ENCODE results near the gene FAM219B. TPM values are rescaled to one million over a fixed set of nuclear protein-coding genes. Genes with fewer than 3 reads are reported as not detected.

Gene FAM219B
- total RNA-seq, 4 donors from 2014 or later: 62.8 to 428 (median 68.7) TPM

DNA sequence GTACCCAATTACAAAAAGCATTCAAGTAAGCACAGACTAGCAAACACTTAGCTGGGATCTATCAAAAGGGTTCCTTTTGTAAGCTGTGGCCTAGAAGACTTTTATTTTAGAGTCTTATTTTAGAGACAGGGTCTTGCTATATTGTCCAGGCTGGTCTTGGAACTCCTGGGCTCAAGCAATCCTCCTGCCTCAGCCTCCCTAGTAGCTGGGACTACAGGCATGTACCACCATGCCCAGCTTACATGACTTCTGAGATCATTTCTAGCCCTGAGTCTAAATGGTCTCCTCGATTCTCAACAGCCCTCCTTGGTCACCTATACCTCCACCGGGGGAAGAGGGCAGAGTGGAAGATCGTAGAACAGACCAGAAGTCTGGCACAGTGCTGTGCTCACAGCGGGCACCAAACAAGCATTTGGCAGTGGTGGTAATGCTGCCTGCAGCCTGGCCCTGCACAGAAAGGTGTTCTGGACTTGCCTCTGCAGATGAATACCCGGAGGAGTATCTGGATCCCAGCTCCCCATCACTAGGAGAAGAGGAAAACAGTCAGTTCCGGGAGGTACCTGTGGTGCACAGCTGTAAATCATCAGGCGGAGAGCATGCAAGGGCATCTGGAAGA is 2.4 kb downstream of the FAM219B start:
- WGBS, 2 donors (ENCODE audit: low coverage in 1 of 2): 87% methylated on average over 7 of the region's 7 CpGs; no CpG with 5 or more reads in 1 of the 2 donors
- Histone ChIP-seq H3K4me3 (no peak overlapping the region), H3K27me3 (no peaks in the 10 kb centered on the region), H3K9me3 (no peaks in the 10 kb centered on the region), H3K27ac (no peak overlapping the region), H3K4me1 (peaks cover 14 to 38% (median 27%) of the 10 kb centered on the region in 4 donors), H3K36me3 (peaks cover 0 to 20% (median 4%) of the 10 kb centered on the region in 4 donors)
- in situ Hi-C loops (cut with MboI; ENCODE audit: low pct_ligation_motif_present in 1 of 4, low pct_unique_long_range_greater_than_20kb in 1 of 4, low sequenced_read_pairs in 3 of 4): loop anchor here in 1 of 4 donors (10.0 kb wide), 1 partner anchor 69 kb away; no protein-coding TSS in a partner anchor
- intact Hi-C loops (cut with DNase I; ENCODE audit: low total_unique reads): no loop called here
- no peak for DNase-seq
- TF ChIP-seq EP300 (IDR thresholded peaks at IDR 0.05; ENCODE audit: low read depth) (no peak), POLR2AphosphoS5 (IDR thresholded peaks at IDR 0.05) (no peak), POLR2A (IDR thresholded peaks at IDR 0.05) (no peak)
- TF ChIP-seq, protein P1, sequence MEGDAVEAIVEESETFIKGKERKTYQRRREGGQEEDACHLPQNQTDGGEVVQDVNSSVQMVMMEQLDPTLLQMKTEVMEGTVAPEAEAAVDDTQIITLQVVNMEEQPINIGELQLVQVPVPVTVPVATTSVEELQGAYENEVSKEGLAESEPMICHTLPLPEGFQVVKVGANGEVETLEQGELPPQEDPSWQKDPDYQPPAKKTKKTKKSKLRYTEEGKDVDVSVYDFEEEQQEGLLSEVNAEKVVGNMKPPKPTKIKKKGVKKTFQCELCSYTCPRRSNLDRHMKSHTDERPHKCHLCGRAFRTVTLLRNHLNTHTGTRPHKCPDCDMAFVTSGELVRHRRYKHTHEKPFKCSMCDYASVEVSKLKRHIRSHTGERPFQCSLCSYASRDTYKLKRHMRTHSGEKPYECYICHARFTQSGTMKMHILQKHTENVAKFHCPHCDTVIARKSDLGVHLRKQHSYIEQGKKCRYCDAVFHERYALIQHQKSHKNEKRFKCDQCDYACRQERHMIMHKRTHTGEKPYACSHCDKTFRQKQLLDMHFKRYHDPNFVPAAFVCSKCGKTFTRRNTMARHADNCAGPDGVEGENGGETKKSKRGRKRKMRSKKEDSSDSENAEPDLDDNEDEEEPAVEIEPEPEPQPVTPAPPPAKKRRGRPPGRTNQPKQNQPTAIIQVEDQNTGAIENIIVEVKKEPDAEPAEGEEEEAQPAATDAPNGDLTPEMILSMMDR (IDR thresholded peaks at IDR 0.05): no peak

DNA sequence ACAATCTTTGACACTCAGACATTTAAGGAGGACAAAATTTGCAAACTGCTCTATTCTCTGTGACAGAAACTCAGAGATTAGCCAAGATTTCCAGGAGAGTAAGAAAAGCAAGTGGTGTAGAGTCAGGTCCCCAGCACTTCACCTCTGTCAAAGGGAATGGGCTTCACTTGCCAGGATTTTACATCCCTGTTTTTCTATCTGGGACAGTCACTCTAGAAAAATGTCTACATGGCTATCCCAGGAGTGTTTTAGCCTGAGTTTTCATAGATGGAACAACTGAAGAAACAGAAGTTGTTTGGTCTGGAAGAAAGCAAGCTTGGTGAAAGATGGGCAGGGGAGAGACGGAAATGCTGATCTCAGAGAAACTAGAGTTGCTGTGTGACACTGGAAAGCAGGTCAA is 3.0 kb downstream of the FAM219B start:
- no peak overlapping the region for H3K27ac ChIP-seq
- H3K9me3 ChIP-seq: no peaks in the 10 kb centered on the region
- TF ChIP-seq, protein P1 (IDR thresholded peaks at IDR 0.05): no peak
- TF ChIP-seq EP300 (IDR thresholded peaks at IDR 0.05; ENCODE audit: low read depth): no peak
- TF ChIP-seq POLR2A (IDR thresholded peaks at IDR 0.05): no peak
- no peak for TF ChIP-seq POLR2AphosphoS5 (IDR thresholded peaks at IDR 0.05)
- intact Hi-C loops (cut with DNase I; ENCODE audit: low total_unique reads) (no loop called here), in situ Hi-C loops (cut with MboI; ENCODE audit: low pct_ligation_motif_present in 1 of 4, low pct_unique_long_range_greater_than_20kb in 1 of 4, low sequenced_read_pairs in 3 of 4) (loop anchor here in 1 of 4 donors (10.0 kb wide), 1 partner anchor 69 kb away; no protein-coding TSS in a partner anchor)
- peaks cover 0 to 26% (median 4%) of the 10 kb centered on the region in 4 donors for H3K36me3 ChIP-seq
- no peak overlapping the region for H3K4me3 ChIP-seq
- no peak for DNase-seq
- no peaks in the 10 kb centered on the region for H3K27me3 ChIP-seq
- H3K4me1 ChIP-seq: peaks cover 14 to 38% (median 27%) of the 10 kb centered on the region in 4 donors
- WGBS, 2 donors (ENCODE audit: low coverage in 1 of 2): 83 to 88% methylated on average over 1 of the region's 1 CpG

DNA sequence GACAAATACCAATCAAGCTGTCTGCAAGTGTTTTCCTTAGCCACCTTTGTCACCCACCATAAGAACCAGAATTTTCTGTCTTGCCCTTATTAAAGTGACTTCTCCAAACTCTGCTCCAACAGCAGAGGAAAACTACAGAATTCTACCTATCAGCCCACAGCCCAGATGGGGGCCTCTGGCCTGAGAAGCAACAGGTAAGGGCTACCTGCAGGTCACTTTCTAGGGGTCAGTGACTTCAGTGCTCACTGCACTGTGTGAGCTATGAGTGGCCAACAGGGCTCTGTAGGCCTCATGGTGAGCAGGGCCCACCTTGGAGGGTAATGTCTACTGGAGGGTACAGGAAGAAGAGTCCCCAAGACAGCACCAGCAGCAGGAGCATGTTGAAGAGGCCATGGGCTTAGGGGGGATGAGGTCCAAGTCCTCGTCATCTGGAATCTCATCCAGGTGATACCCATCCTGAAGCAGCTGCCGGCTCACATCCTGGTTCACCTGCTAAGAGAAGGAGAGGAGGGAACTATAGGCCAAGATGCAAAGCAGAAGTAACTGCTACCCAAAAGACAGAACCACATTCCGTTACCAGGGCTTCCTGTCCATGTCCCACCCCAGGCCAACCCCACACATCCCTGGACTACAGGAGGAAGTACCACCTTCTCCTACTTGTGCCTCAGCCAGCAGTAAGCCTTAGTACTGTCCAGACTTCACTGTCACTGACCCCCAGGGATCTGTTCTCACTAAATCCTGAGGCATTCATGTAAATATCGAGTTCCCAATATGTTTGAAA is 4.2 kb downstream of the FAM219B start:
- H3K36me3 ChIP-seq: peaks cover 0 to 26% (median 4%) of the 10 kb centered on the region in 4 donors
- intact Hi-C loops (cut with DNase I; ENCODE audit: low total_unique reads) (no loop called here), in situ Hi-C loops (cut with MboI; ENCODE audit: low pct_ligation_motif_present in 1 of 4, low pct_unique_long_range_greater_than_20kb in 1 of 4, low sequenced_read_pairs in 3 of 4) (loop anchor here in 1 of 4 donors (10.0 kb wide), 1 partner anchor 68 kb away; no protein-coding TSS in a partner anchor)
- H3K4me3 ChIP-seq: no peak overlapping the region
- peaks cover 13 to 36% (median 24%) of the 10 kb centered on the region in 4 donors for H3K4me1 ChIP-seq
- TF ChIP-seq, protein P1 (IDR thresholded peaks at IDR 0.05): no peak
- no peak for TF ChIP-seq EP300 (IDR thresholded peaks at IDR 0.05; ENCODE audit: low read depth)
- no peak for TF ChIP-seq POLR2AphosphoS5 (IDR thresholded peaks at IDR 0.05)
- no peak for TF ChIP-seq POLR2A (IDR thresholded peaks at IDR 0.05)
- no peaks in the 10 kb centered on the region for H3K9me3 ChIP-seq
- H3K27ac ChIP-seq: peak overlapping the region in 3 of 4 donors; percentile 13 to 54 (median 29)
- DNase-seq: no peak
- 85% methylated on average over 4 of the region's 4 CpGs; no CpG with 5 or more reads in 1 of the 2 donors for WGBS, 2 donors (ENCODE audit: low coverage in 1 of 2)
- H3K27me3 ChIP-seq: no peaks in the 10 kb centered on the region

DNA sequence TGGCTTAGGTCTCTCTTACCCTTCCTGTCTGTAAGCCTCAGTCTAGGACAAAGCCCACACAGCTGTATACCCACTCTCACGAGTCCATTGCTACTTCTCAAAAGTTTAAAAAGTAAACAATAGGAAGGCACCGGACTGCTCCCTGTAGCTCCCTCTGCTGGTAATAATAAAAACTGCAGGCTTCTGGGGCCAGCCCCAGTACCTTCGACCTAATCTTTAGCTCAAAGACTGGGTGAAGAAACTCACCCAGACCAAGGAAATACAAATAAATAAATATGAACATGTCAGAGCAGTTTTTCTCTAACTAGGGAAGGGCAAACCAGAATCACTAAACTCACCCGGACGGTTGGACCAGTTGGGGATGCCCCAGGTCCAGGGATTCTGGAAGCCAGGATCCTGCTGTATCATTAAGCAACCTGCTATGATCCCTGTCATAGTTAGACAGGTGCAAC is 5.0 kb downstream of the FAM219B start:
- Histone ChIP-seq H3K4me3 (no peak overlapping the region), H3K36me3 (peaks cover 0 to 26% (median 4%) of the 10 kb centered on the region in 4 donors), H3K27me3 (no peaks in the 10 kb centered on the region), H3K27ac (peak overlapping the region; percentile 13 to 56 (median 42)), H3K9me3 (no peaks in the 10 kb centered on the region), H3K4me1 (peaks cover 10 to 31% (median 19%) of the 10 kb centered on the region in 4 donors)
- 0 to 20% methylated on average over 3 to 5 of the region's 5 CpGs for WGBS, 2 donors (ENCODE audit: low coverage in 1 of 2)
- intact Hi-C loops (cut with DNase I; ENCODE audit: low total_unique reads) (no loop called here), in situ Hi-C loops (cut with MboI; ENCODE audit: low pct_ligation_motif_present in 1 of 4, low pct_unique_long_range_greater_than_20kb in 1 of 4, low sequenced_read_pairs in 3 of 4) (loop anchor here in 1 of 4 donors (10.0 kb wide), 1 partner anchor 67 kb away; no protein-coding TSS in a partner anchor)
- TF ChIP-seq, protein P1 (IDR thresholded peaks at IDR 0.05): peak; percentile 92 to 98 (median 95)
- TF ChIP-seq EP300 (IDR thresholded peaks at IDR 0.05; ENCODE audit: low read depth) (no peak), POLR2AphosphoS5 (IDR thresholded peaks at IDR 0.05) (no peak)
- DNase-seq: peak; percentile 76
